H1 (cell line): ENCODE measurements around the gene DIPK1C. TPM values are rescaled to one million over a fixed set of nuclear protein-coding genes. Genes with fewer than 3 reads are reported as not detected.

Experiments used
- EP300 ChIP-seq, 2 experiments: IDR thresholded peaks; 1 replicate in 1 of 2; 2 replicates in 1 of 2; pipeline ENCODE4 v1.6.1; 2011 to 2012; ENCODE audit warnings: low read depth in 2 of 2, low read length in 2 of 2, mild to moderate bottlenecking in 2 of 2, borderline replicate concordance in 1 of 2, inconsistent platforms in 1 of 2, moderate library complexity in 1 of 2
- JUND ChIP-seq: IDR thresholded peaks from 2 replicates; pipeline ENCODE4 v1.6.1; 2011; ENCODE audit warnings: mild to moderate bottlenecking, improper control_type of control experiment, low read length
- POU5F1 ChIP-seq: IDR thresholded peaks from 2 replicates; pipeline ENCODE4 v1.6.1; 2011; ENCODE audit warnings: low read depth, mild to moderate bottlenecking, low read length, moderate library complexity
- RAD21 ChIP-seq, 2 experiments: IDR thresholded peaks in 1 of 2; conservative IDR thresholded peaks in 1 of 2; 2 replicates each; pipeline ENCODE4 v1.6.1; 2011; ENCODE audit warnings: low read depth in 2 of 2, low read length in 2 of 2, improper control_type of control experiment in 1 of 2, inconsistent platforms in 1 of 2, mild to moderate bottlenecking in 1 of 2, moderate library complexity in 1 of 2
- RXRA ChIP-seq: IDR thresholded peaks from 2 replicates; pipeline ENCODE4 v1.6.1; 2011; ENCODE audit warnings: low read depth, mild to moderate bottlenecking, low read length, moderate library complexity; ENCODE audit not compliant: insufficient read depth
- SP2 ChIP-seq: IDR thresholded peaks from 2 replicates; pipeline ENCODE4 v1.6.1; 2012; ENCODE audit warnings: mild to moderate bottlenecking, low read length, inconsistent platforms
- SRF ChIP-seq: IDR thresholded peaks from 2 replicates; pipeline ENCODE4 v1.6.1; 2011; ENCODE audit warnings: mild to moderate bottlenecking, low read depth, low read length, moderate library complexity
- YY1 ChIP-seq: IDR thresholded peaks from 2 replicates; pipeline ENCODE4 v1.6.1; 2011; ENCODE audit warnings: low read depth, mild to moderate bottlenecking, low read length
- ZNF274 ChIP-seq: IDR thresholded peaks from 2 replicates; pipeline ENCODE4 v1.7.0; 2012; ENCODE audit warnings: low read length, borderline replicate concordance; ENCODE audit errors: extremely low read depth
- polyA plus RNA-seq, 7 experiments: library from polyadenylated mRNA; depleted of rRNA in 3 of 7; stranded (reverse) in 5 of 7; unstranded in 2 of 7; fragments of >200 nt in 5 of 7; fragments of 200-250 nt in 2 of 7; gene quantifications; 1 replicate in 5 of 7; 2 replicates in 1 of 7; 4 replicates in 1 of 7; pipeline versions ENCODE4 v1.2.1 to v1.2.3, GENCODE V29; 2011 to 2013; ENCODE audit warnings: missing spikeins in 2 of 7, mixed read lengths in 2 of 7
- total RNA-seq: library from RNA; stranded (reverse); fragmentation: NEBNext Ultra II Directional; extraction: Animal tissue kit (Norgen Biotek cat#: 25700); gene quantifications from 2 replicates; pipeline ENCODE4 v1.2.1, GENCODE V29; 2021
- TF ChIP-seq, protein P1 (sequence below): fragments of 300-600 bp; sonication (generic); IDR thresholded peaks from 2 replicates; pipeline ENCODE4 v1.7.1; 2012; ENCODE audit warnings: low read length, moderate library complexity, mild to moderate bottlenecking, inconsistent platforms; ENCODE audit not compliant: insufficient replicate concordance

Gene DIPK1C
- total and polyA plus RNA-seq, 2 of the 8 experiments (the other 6 are each of a cell fraction or from before 2014, with no cell fraction given) = 0.08 TPM; not detected in 1

- TF ChIP-seq, protein P1, sequence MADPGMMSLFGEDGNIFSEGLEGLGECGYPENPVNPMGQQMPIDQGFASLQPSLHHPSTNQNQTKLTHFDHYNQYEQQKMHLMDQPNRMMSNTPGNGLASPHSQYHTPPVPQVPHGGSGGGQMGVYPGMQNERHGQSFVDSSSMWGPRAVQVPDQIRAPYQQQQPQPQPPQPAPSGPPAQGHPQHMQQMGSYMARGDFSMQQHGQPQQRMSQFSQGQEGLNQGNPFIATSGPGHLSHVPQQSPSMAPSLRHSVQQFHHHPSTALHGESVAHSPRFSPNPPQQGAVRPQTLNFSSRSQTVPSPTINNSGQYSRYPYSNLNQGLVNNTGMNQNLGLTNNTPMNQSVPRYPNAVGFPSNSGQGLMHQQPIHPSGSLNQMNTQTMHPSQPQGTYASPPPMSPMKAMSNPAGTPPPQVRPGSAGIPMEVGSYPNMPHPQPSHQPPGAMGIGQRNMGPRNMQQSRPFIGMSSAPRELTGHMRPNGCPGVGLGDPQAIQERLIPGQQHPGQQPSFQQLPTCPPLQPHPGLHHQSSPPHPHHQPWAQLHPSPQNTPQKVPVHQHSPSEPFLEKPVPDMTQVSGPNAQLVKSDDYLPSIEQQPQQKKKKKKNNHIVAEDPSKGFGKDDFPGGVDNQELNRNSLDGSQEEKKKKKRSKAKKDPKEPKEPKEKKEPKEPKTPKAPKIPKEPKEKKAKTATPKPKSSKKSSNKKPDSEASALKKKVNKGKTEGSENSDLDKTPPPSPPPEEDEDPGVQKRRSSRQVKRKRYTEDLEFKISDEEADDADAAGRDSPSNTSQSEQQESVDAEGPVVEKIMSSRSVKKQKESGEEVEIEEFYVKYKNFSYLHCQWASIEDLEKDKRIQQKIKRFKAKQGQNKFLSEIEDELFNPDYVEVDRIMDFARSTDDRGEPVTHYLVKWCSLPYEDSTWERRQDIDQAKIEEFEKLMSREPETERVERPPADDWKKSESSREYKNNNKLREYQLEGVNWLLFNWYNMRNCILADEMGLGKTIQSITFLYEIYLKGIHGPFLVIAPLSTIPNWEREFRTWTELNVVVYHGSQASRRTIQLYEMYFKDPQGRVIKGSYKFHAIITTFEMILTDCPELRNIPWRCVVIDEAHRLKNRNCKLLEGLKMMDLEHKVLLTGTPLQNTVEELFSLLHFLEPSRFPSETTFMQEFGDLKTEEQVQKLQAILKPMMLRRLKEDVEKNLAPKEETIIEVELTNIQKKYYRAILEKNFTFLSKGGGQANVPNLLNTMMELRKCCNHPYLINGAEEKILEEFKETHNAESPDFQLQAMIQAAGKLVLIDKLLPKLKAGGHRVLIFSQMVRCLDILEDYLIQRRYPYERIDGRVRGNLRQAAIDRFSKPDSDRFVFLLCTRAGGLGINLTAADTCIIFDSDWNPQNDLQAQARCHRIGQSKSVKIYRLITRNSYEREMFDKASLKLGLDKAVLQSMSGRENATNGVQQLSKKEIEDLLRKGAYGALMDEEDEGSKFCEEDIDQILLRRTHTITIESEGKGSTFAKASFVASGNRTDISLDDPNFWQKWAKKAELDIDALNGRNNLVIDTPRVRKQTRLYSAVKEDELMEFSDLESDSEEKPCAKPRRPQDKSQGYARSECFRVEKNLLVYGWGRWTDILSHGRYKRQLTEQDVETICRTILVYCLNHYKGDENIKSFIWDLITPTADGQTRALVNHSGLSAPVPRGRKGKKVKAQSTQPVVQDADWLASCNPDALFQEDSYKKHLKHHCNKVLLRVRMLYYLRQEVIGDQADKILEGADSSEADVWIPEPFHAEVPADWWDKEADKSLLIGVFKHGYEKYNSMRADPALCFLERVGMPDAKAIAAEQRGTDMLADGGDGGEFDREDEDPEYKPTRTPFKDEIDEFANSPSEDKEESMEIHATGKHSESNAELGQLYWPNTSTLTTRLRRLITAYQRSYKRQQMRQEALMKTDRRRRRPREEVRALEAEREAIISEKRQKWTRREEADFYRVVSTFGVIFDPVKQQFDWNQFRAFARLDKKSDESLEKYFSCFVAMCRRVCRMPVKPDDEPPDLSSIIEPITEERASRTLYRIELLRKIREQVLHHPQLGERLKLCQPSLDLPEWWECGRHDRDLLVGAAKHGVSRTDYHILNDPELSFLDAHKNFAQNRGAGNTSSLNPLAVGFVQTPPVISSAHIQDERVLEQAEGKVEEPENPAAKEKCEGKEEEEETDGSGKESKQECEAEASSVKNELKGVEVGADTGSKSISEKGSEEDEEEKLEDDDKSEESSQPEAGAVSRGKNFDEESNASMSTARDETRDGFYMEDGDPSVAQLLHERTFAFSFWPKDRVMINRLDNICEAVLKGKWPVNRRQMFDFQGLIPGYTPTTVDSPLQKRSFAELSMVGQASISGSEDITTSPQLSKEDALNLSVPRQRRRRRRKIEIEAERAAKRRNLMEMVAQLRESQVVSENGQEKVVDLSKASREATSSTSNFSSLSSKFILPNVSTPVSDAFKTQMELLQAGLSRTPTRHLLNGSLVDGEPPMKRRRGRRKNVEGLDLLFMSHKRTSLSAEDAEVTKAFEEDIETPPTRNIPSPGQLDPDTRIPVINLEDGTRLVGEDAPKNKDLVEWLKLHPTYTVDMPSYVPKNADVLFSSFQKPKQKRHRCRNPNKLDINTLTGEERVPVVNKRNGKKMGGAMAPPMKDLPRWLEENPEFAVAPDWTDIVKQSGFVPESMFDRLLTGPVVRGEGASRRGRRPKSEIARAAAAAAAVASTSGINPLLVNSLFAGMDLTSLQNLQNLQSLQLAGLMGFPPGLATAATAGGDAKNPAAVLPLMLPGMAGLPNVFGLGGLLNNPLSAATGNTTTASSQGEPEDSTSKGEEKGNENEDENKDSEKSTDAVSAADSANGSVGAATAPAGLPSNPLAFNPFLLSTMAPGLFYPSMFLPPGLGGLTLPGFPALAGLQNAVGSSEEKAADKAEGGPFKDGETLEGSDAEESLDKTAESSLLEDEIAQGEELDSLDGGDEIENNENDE = no peak
- TF ChIP-seq RAD21 (IDR thresholded peaks at IDR 0.05 in 1 of 2, conservative IDR thresholded peaks at IDR 0.05 in 1 of 2; ENCODE audit: low read depth in 2 of 2, low read length in 2 of 2) (no peak), ZNF274 (no peak), YY1 (no peak), JUND (no peak), RXRA (no peak), SRF (no peak), SP2 (no peak), POU5F1 (no peak), EP300 (IDR thresholded peaks at IDR 0.05; ENCODE audit: borderline replicate concordance in 1 of 2, low read depth in 2 of 2, low read length in 2 of 2) (no peak)
These were observed 45.6 kb downstream of the DIPK1C start (continued) for GRCh38 chr18:74411475-74411874.
